ENCODE measurements around the gene ZNF488.

GRCh38 chr10:47412177-47412730, 28.2 kb upstream of the ZNF488 start:
- no peak for TF ChIP-seq SIN3A (IDR thresholded peaks at IDR 0.05; ENCODE audit: borderline replicate concordance, low read depth, low read length)
- no peak for TF ChIP-seq TEAD4 (IDR thresholded peaks at IDR 0.05; ENCODE audit: borderline replicate concordance, insufficient read depth)
- no peak for TF ChIP-seq POLR2AphosphoS5 (IDR thresholded peaks at IDR 0.05; ENCODE audit: low read depth, low read length)
- TF ChIP-seq CTCF (IDR thresholded peaks at IDR 0.05), result no peak
- no peak for TF ChIP-seq REST (IDR thresholded peaks at IDR 0.05; ENCODE audit: low read depth, low read length)
- TF ChIP-seq RAD21 (IDR thresholded peaks at IDR 0.05; ENCODE audit: low read length), result no peak
